Gastrocnemius medialis (tissue), 4 donors: ENCODE data around the gene ZFR. TPM values are rescaled to one million over a fixed set of nuclear protein-coding genes. Genes with fewer than 3 reads are reported as not detected.

Experiments
- ATAC-seq, 2 donors: fragments of 150-250 bp; one replicate each; pipeline ENCODE4 v1.9.1; 2016
- DNase-seq, 2 donors: peaks; one replicate each; pipeline ENCODE4 v3.0.0-alpha.2; 2019
- H3K27ac ChIP-seq, 4 donors: fragments of 200-600 bp; sonication (generic); 1 replicate in 1 of 4; 2 replicates in 3 of 4; pipeline ENCODE4 v1.5.1; 2016 to 2018; ENCODE audit warnings: mild to moderate bottlenecking in 2 of 4, moderate library complexity in 1 of 4
- H3K27me3 ChIP-seq, 3 donors: fragments of 200-600 bp; sonication (generic) in 2 of 3; 1 replicate in 1 of 3; 2 replicates in 2 of 3; pipeline versions ENCODE4 v1.5.1 to v1.6.0; 2016 to 2019; ENCODE audit warnings: mild to moderate bottlenecking in 1 of 3, moderate library complexity in 1 of 3
- H3K36me3 ChIP-seq, 2 donors: fragments of 200-600 bp; sonication (generic) in 1 of 2; one replicate each; pipeline ENCODE4 v1.5.1; 2017 to 2018
- H3K4me1 ChIP-seq, 2 donors: fragments of 200-600 bp; sonication (generic) in 1 of 2; one replicate each; pipeline ENCODE4 v1.5.1; 2016 to 2017; ENCODE audit warnings: mild to moderate bottlenecking in 2 of 2
- H3K4me3 ChIP-seq, 4 donors: fragments of 200-600 bp; sonication (generic) in 3 of 4; 1 replicate in 1 of 4; 2 replicates in 3 of 4; pipeline ENCODE4 v1.5.1; 2016 to 2019; ENCODE audit warnings: mild to moderate bottlenecking in 2 of 4
- H3K9me3 ChIP-seq, 3 donors: fragments of 200-600 bp; sonication (generic) in 2 of 3; 1 replicate in 1 of 3; 2 replicates in 2 of 3; pipeline ENCODE4 v1.5.1; 2016 to 2019
- CTCF ChIP-seq, 5 experiments: fragments of 450-650 bp in 3 of 5; fragments of 200-600 bp in 2 of 5; sonication (generic) in 2 of 5; IDR thresholded peaks in 4 of 5; conservative IDR thresholded peaks in 1 of 5; 1 replicate in 4 of 5; 2 replicates in 1 of 5; pipeline ENCODE4 v1.5.1; 2016 to 2019; ENCODE audit warnings: antibody characterized with exemption in 5 of 5, mild to moderate bottlenecking in 3 of 5, moderate library complexity in 3 of 5
- POLR2A ChIP-seq, 2 donors: fragments of 450-650 bp; IDR thresholded peaks; one replicate each; pipeline ENCODE4 v1.6.1; 2017; ENCODE audit warnings: antibody characterized with exemption in 2 of 2, mild to moderate bottlenecking in 2 of 2, moderate library complexity in 2 of 2
- in situ Hi-C, 4 donors: fragments of 200-750 bp; cut with MboI; loops; one replicate each; pipeline versions ENCODE4 v1.15.0 to v1.8.0; 2017; ENCODE audit warnings: low sequenced_read_pairs in 4 of 4
- intact Hi-C: fragments of 100-400 bp; cut with DNase I; formaldehyde crosslinking; loops from one replicate; pipeline ENCODE4 v1.15.1; 2023; ENCODE audit warnings: low total_unique reads
- total RNA-seq, 4 donors: library from RNA; depleted of rRNA; stranded (reverse); fragments of >200 nt; gene quantifications; one replicate each; pipeline versions ENCODE4 v1.1.0 to v1.2.3, GENCODE V29; 2016

The ZFR gene
- 100 to 1,000 TPM in 1 of 4 donors, 10 to 100 TPM in 3; 84.0 to 109 (median 89.4) TPM for total RNA-seq

- H3K9me3 ChIP-seq = no peaks in the 10 kb centered on the region
- H3K4me1 ChIP-seq = peaks cover 26 to 34% of the 10 kb centered on the region in 2 donors
- peak within 1 kb of the TSS; percentile 89 to 97 (median 92) for H3K27ac ChIP-seq
- intact Hi-C loops = loop anchor here (1.0 to 10.0 kb wide), 3 partner anchors 141 to 998 kb away; partner anchors contain the start of genes SUB1 and TARS1
- H3K27me3 ChIP-seq = no peaks in the 10 kb centered on the region
- DNase-seq (peak; percentile 88 to 92), ATAC-seq (peak; percentile 90 to 94)
- in situ Hi-C loops = loop anchor here in 2 of 4 donors (10.0 to 25.0 kb wide), 2 partner anchors 130 to 207 kb away; partner anchors contain the start of gene MTMR12 (in 1 of the 2)
- H3K36me3 ChIP-seq = no peaks in the 10 kb centered on the region
- TF ChIP-seq CTCF (IDR thresholded peaks at IDR 0.05 in 4 of 5, conservative IDR thresholded peaks at IDR 0.05 in 1 of 5) (no peak), POLR2A (IDR thresholded peaks at IDR 0.05) (peak; percentile 85 to 86)
- H3K4me3 ChIP-seq = peak within 1 kb of the TSS; percentile 68 to 88 (median 76)
Observed at GRCh38 chr5:32444431-32445286, at the start of gene ZFR. Gene ZFR (minus strand): TSS chr5:32444740. CDS start chr5:32444658, 82 bp downstream.

GRCh38 chr5:32490972-32491557, 46.5 kb upstream of the ZFR start:
- no peak overlapping the region for H3K4me3 ChIP-seq
- H3K27me3 ChIP-seq = no peaks in the 10 kb centered on the region
- no peak overlapping the region for H3K27ac ChIP-seq
- H3K9me3 ChIP-seq = no peaks in the 10 kb centered on the region
- in situ Hi-C loops (no loop called here), intact Hi-C loops (no loop called here)
- ATAC-seq (no peak), DNase-seq (no peak)
- TF ChIP-seq CTCF (IDR thresholded peaks at IDR 0.05 in 4 of 5, conservative IDR thresholded peaks at IDR 0.05 in 1 of 5) = no peak
- TF ChIP-seq POLR2A (IDR thresholded peaks at IDR 0.05) = no peak
- H3K4me1 ChIP-seq = peaks cover 0 to 2% of the 10 kb centered on the region in 2 donors
- H3K36me3 ChIP-seq = no peaks in the 10 kb centered on the region

GRCh38 chr5:32489791-32490562, 45.4 kb upstream of the ZFR start:
- H3K9me3 ChIP-seq = no peaks in the 10 kb centered on the region
- intact Hi-C loops = loop anchor here (1.0 kb wide), 2 partner anchors 100 to 123 kb away; no protein-coding TSS in a partner anchor
- peak; percentile 54 to 66 for ATAC-seq
- H3K36me3 ChIP-seq = no peaks in the 10 kb centered on the region
- no peak for TF ChIP-seq POLR2A (IDR thresholded peaks at IDR 0.05)
- peak; percentile 53 to 77 (median 71) for TF ChIP-seq CTCF (IDR thresholded peaks at IDR 0.05 in 4 of 5, conservative IDR thresholded peaks at IDR 0.05 in 1 of 5)
- H3K4me1 ChIP-seq = peaks cover 0 to 2% of the 10 kb centered on the region in 2 donors
- no peak overlapping the region for H3K4me3 ChIP-seq
- H3K27ac ChIP-seq = no peak overlapping the region
- in situ Hi-C loops = loop anchor here (5.0 to 10.0 kb wide), 2 partner anchors 102 to 125 kb away; no protein-coding TSS in a partner anchor
- H3K27me3 ChIP-seq = no peaks in the 10 kb centered on the region
- DNase-seq = peak; percentile 41 to 55

- no peaks in the 10 kb centered on the region for H3K36me3 ChIP-seq
- H3K4me1 ChIP-seq = peaks cover 0 to 2% of the 10 kb centered on the region in 2 donors
- DNase-seq = no peak
- TF ChIP-seq CTCF (IDR thresholded peaks at IDR 0.05 in 4 of 5, conservative IDR thresholded peaks at IDR 0.05 in 1 of 5) (no peak), POLR2A (IDR thresholded peaks at IDR 0.05) (no peak)
- H3K9me3 ChIP-seq = no peaks in the 10 kb centered on the region
- H3K4me3 ChIP-seq = no peak overlapping the region
- peak in 1 of 2 donors; percentile 23 for ATAC-seq
- H3K27me3 ChIP-seq = no peaks in the 10 kb centered on the region
- in situ Hi-C loops (loop anchor here (5.0 to 10.0 kb wide), 2 partner anchors 105 to 127 kb away; no protein-coding TSS in a partner anchor), intact Hi-C loops (no loop called here)
- no peak overlapping the region for H3K27ac ChIP-seq
Observed at GRCh38 chr5:32487424-32487823, 42.9 kb upstream of the ZFR start.
